K562 (cell line): Measurements from ENCODE around the gene MIP. TPM values are rescaled to one million over a fixed set of nuclear protein-coding genes. Genes with fewer than 3 reads are reported as not detected.

Source experiments
- ARID3B ChIP-seq: fragments of 250-450 bp; sonication (Bioruptor Pico); IDR thresholded peaks from 2 replicates; pipeline ENCODE4 v1.4.0; 2020; ENCODE audit warnings: borderline replicate concordance
- ATF3 ChIP-seq, 2 experiments: fragments of 450-650 bp in 1 of 2; sonication (generic) in 1 of 2; formaldehyde crosslinking in 1 of 2; IDR thresholded peaks in 1 of 2; conservative IDR thresholded peaks in 1 of 2; 2 replicates each; pipeline versions ENCODE4 v1.6.1 to v1.8.1; 2016 to 2023; ENCODE audit warnings: mild to moderate bottlenecking in 2 of 2, moderate library complexity in 2 of 2, inconsistent platforms in 1 of 2, missing genetic modification reagents in 1 of 2
- CBFA2T2 ChIP-seq: fragments of 450-650 bp; conservative IDR thresholded peaks from 2 replicates; pipeline ENCODE4 v1.6.1; 2017; ENCODE audit warnings: mild to moderate bottlenecking
- EP400 ChIP-seq: fragments of 450-650 bp; IDR thresholded peaks from 2 replicates; pipeline ENCODE4 v1.6.1; 2017; ENCODE audit warnings: antibody characterized with exemption, mild to moderate bottlenecking, moderate library complexity
- FOXA1 ChIP-seq: fragments of 450-650 bp; IDR thresholded peaks from 2 replicates; pipeline ENCODE4 v1.6.1; 2016; ENCODE audit warnings: mild to moderate bottlenecking, borderline replicate concordance
- HDAC2 ChIP-seq: fragments of 450-650 bp; IDR thresholded peaks from 2 replicates; pipeline ENCODE4 v1.6.1; 2016; ENCODE audit warnings: mild to moderate bottlenecking
- HDAC8 ChIP-seq: fragments of 450-650 bp; IDR thresholded peaks from 2 replicates; pipeline ENCODE4 v1.6.1; 2016; ENCODE audit warnings: mild to moderate bottlenecking, missing genetic modification characterization, moderate library complexity, missing compliant biosample characterization
- HMG20B ChIP-seq: fragments of 250-450 bp; sonication (Bioruptor Pico); IDR thresholded peaks from 2 replicates; pipeline ENCODE4 v1.5.0; 2021; ENCODE audit warnings: mild to moderate bottlenecking
- HNRNPLL ChIP-seq: fragments of 200-400 bp; formaldehyde crosslinking; IDR thresholded peaks from 2 replicates; pipeline ENCODE4 v1.6.1; 2017; ENCODE audit warnings: low read length, low read depth, mild to moderate bottlenecking; ENCODE audit not compliant: poor library complexity, severe bottlenecking
- NKRF ChIP-seq: fragments of 450-650 bp; IDR thresholded peaks from 2 replicates; pipeline ENCODE4 v1.6.1; 2016; ENCODE audit warnings: borderline replicate concordance
- PCBP1 ChIP-seq: fragments of 200-400 bp; formaldehyde crosslinking; IDR thresholded peaks from 2 replicates; pipeline ENCODE4 v1.6.1; 2018; ENCODE audit warnings: mild to moderate bottlenecking, low read depth, low read length; ENCODE audit not compliant: poor library complexity, severe bottlenecking
- PHB ChIP-seq: fragments of 250-450 bp; sonication (Bioruptor Pico); IDR thresholded peaks from 2 replicates; pipeline ENCODE4 v1.5.0; 2021
- RHOXF2B ChIP-seq: fragments of 250-450 bp; sonication (Bioruptor Pico); conservative IDR thresholded peaks from 2 replicates; pipeline ENCODE4 v1.5.1; 2021
- SRSF3 ChIP-seq: fragments of 200-400 bp; formaldehyde crosslinking; IDR thresholded peaks from 2 replicates; pipeline ENCODE4 v1.6.1; 2016; ENCODE audit warnings: mild to moderate bottlenecking, low read length, moderate library complexity; ENCODE audit not compliant: insufficient read depth
- TAF15 ChIP-seq: fragments of 200-400 bp; formaldehyde crosslinking; IDR thresholded peaks from 2 replicates; pipeline ENCODE4 v1.6.1; 2017; ENCODE audit warnings: mild to moderate bottlenecking, low read depth, low read length, moderate library complexity
- TAF7 ChIP-seq: fragments of 450-650 bp; IDR thresholded peaks from 2 replicates; pipeline ENCODE4 v1.6.1; 2016; ENCODE audit warnings: missing genetic modification characterization, missing compliant biosample characterization
- ZBED1 ChIP-seq: IDR thresholded peaks from 2 replicates; pipeline ENCODE4 v1.6.1; 2014
- ZBTB8A ChIP-seq: fragments of 450-650 bp; IDR thresholded peaks from 2 replicates; pipeline ENCODE4 v1.6.1; 2018; ENCODE audit warnings: mild to moderate bottlenecking, moderate library complexity; ENCODE audit not compliant: partially characterized antibody
- ZKSCAN1 ChIP-seq: fragments of 150-350 bp; IDR thresholded peaks from 2 replicates; pipeline ENCODE4 v1.6.1; 2016; ENCODE audit warnings: low read depth, low read length
- ZNF347 ChIP-seq: fragments of 450-650 bp; formaldehyde crosslinking; IDR thresholded peaks from 2 replicates; pipeline ENCODE4 v1.4.0; 2020; ENCODE audit warnings: low read depth, mild to moderate bottlenecking, moderate library complexity
- ZNF561 ChIP-seq: fragments of 450-650 bp; formaldehyde crosslinking; conservative IDR thresholded peaks from 2 replicates; pipeline ENCODE4 v1.4.0; 2020; ENCODE audit warnings: mild to moderate bottlenecking, moderate library complexity
- ZNF57 ChIP-seq: fragments of 450-650 bp; formaldehyde crosslinking; IDR thresholded peaks from 2 replicates; pipeline ENCODE4 v1.4.0; 2020; ENCODE audit warnings: mild to moderate bottlenecking, moderate library complexity
- ZNF586 ChIP-seq: fragments of 450-650 bp; formaldehyde crosslinking; conservative IDR thresholded peaks from 2 replicates; pipeline ENCODE4 v1.4.0; 2020; ENCODE audit warnings: mild to moderate bottlenecking, moderate library complexity
- ZNF695 ChIP-seq: fragments of 450-650 bp; formaldehyde crosslinking; IDR thresholded peaks from 2 replicates; pipeline ENCODE4 v1.4.0; 2020; ENCODE audit warnings: mild to moderate bottlenecking, moderate library complexity
- ZNF699 ChIP-seq: fragments of 250-450 bp; sonication (Bioruptor Pico); IDR thresholded peaks from 2 replicates; pipeline ENCODE4 v1.8.0; 2021; ENCODE audit warnings: mild to moderate bottlenecking, moderate library complexity; ENCODE audit not compliant: insufficient replicate concordance
- polyA plus RNA-seq, 8 experiments: library from polyadenylated mRNA; depleted of rRNA in 4 of 8; stranded (reverse) in 5 of 8; unstranded in 3 of 8; fragments of >200 nt; fragmentation: Nextera tagmentation in 2 of 8; fragmentation: Illumina TruSeq in 1 of 8; extraction: Ambion mirVana in 2 of 8; extraction: Trizol in 1 of 8; gene quantifications; 2 replicates each; pipeline versions ENCODE4 v1.2.1 to v1.2.3, GENCODE V29; 2011 to 2014; ENCODE audit warnings: inconsistent platforms in 1 of 8, missing spikeins in 1 of 8
- total RNA-seq, 7 experiments: library from RNA; depleted of rRNA in 6 of 7; stranded (reverse); fragments of >200 nt in 6 of 7; fragmentation: Illumina TruSeq in 2 of 7; extraction: Trizol in 2 of 7; gene quantifications; 2 replicates each; pipeline versions ENCODE4 v1.2.1 to v1.2.3, GENCODE V29; 2011 to 2021; ENCODE audit warnings: low replicate concordance in 1 of 7

Gene MIP
- total and polyA plus RNA-seq, 9 of the 15 experiments (the other 6 are each of a cell fraction or from before 2014, with no cell fraction given): 0.09 to 0.36 (median 0.19) TPM; not detected in 5

- peak; percentile 95 for TF ChIP-seq HNRNPLL
- TF ChIP-seq ZKSCAN1: 0 out of 2 replicates have a peak, but pooled peaks have one; percentile 43
- TF ChIP-seq TAF7 (tag): peak; percentile 92
- TF ChIP-seq FOXA1: no peak
- TF ChIP-seq PCBP1: no peak
- TF ChIP-seq HDAC8 (tag): no peak
- TF ChIP-seq RHOXF2B (CRISPR knock-in tag): no peak
- TF ChIP-seq ZNF347 (CRISPR knock-in tag): no peak
- TF ChIP-seq ARID3B (CRISPR knock-in tag): no peak
- TF ChIP-seq CBFA2T2: 0 out of 2 replicates have a peak, but pooled peaks have one; percentile 28
- no peak for TF ChIP-seq HMG20B (CRISPR knock-in tag)
- no peak for TF ChIP-seq SRSF3
- no peak for TF ChIP-seq ZNF57 (CRISPR knock-in tag)
- no peak for TF ChIP-seq ZNF695 (CRISPR knock-in tag)
- peak; percentile 100 for TF ChIP-seq EP400
- no peak for TF ChIP-seq TAF15
- TF ChIP-seq ZNF699 (CRISPR knock-in tag): no peak
- TF ChIP-seq ZBED1: no peak
- no peak for TF ChIP-seq ZBTB8A
- TF ChIP-seq NKRF: peak; percentile 98
- TF ChIP-seq ZNF561: no peak
- no peak for TF ChIP-seq ATF3 (IDR thresholded peaks at IDR 0.05)
- no peak for TF ChIP-seq ATF3 (CRISPR knock-in tag; conservative IDR thresholded peaks at IDR 0.05)
- TF ChIP-seq ZNF586 (CRISPR knock-in tag): no peak
- no peak for TF ChIP-seq PHB
- peak; percentile 65; the same call in 1 of the 2 replicates for TF ChIP-seq HDAC2
Observed at GRCh38 chr12:56468216-56469006, 14.0 kb upstream of the MIP start, which contains the start of gene SPRYD4 (continued).
